ENCODE measurements around the gene RAB7B.

The RAB7B gene

DNA sequence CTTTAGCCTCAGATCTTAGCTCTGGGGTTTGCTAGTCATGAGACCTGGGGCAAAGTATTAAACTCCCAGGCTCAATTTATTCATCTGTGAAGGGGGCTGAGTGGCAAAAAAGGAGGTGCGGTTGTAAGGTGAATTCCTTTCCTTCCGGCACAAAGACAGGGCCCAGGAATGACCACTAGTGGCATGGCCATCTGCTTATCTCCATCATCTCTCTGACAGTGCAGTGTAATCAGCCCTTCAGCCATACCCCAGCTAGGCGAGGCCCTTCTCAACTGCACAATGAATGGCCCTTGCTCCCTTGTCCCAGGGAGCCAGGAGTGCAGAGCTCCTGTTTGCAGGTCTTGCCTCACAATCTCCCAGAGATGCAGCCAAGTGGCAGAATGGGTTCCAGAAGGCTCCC, 54.3 kb downstream of the RAB7B start:
- no peak for DNase-seq (ENCODE audit: low spot score)

DNA sequence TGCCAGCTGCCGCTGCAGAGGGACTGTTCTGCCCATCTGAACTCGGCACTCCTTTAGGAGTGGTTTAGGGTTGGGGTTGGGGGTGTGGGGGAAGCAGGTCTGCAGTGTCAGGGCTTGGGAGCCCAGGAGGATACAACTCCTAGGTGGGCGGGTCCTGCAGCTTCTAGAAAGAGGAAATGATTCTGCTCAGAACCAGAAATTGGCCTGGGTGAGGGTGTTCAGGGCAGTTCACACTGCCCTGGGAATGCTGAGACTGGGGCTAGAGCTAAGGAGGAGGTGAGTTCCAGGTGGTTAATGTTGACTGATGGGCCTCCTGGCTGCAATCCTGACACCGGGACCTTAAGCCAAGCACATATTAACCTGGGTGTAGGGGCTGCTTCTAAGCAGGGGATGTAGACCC, 55.2 kb downstream of the RAB7B start:
- no peak for DNase-seq (ENCODE audit: low spot score)

DNA sequence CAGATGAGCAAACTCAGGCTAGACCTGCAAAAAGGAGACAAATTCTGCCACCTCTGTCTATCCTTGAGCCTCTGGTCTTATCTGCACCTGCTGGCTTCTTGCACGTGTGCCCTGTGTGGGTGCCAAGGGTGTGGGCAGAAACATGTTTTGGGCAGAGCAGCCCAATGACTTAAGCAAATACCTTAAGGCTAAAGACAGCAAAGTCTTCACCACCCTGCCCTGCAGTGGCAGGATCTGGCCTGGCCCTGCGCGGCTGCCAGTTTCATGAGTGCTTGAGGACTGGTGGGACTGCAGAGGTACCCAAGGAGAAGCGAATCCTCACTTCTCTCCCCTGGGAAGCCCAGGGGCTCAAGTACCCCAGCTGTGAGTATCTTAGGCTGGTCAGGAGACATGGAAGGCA, 56.2 kb downstream of the RAB7B start:
- no peak for DNase-seq (ENCODE audit: low spot score)

DNA sequence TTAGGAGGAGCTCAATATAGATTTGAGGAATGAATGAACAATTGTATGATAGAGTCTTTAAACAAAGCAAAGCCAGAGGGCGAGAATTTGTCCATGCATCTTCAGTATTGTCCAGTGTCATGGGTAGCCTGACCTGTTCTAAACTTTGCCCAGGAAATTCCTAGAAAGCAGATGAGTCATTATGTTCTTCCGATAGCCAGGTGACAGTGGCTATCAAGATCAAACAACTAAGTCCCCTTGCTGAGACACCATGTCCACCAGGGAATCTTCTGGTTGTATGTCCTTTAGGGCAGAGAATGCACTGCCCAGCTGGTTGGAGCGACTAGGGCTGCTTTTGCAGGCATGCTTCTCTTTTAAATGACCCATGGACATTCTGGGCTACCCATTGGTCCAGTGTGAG, 58.1 kb downstream of the RAB7B start:
- DNase-seq (ENCODE audit: low spot score) = no peak

DNA sequence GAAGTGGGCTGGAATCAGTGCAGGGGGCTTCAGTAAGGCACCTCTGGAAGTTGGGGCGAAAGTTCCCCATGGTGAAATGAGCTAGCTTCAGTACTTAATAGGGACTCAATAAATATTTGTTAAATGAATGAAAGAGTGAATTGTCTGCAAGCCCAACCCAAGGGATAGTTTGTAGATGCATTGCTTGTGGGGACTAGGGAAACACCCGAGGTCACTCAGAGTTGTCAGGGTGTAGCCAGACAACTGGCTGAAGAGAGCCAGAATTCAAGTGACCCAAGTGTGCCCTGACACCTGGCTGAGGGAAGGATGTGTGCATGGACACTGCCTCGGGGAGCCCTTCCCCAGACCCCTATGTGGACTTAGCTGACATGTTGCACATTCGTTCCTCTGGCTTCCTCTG, 58.7 kb downstream of the RAB7B start:
- no peak for DNase-seq (ENCODE audit: low spot score)

DNA sequence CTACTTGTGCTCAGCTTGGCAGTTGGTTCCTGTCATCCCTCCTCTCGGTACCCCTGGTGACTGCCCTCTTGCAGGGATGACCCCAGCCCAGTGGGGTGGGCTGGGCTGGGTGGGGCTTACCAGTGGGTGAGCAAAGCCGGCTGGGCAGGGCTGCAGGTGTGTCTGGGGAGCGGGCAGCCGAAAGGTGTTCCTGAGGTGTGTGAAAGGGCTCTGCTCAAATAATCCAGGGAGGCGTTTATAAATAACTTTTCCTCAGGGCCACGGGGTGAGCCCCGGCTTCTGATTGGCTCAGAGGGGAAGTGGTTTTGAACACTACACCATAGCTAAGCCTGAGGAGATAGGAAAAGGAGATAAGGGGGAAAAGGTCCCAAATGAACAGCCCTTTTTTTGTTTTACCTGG, 60.0 kb downstream of the RAB7B start, which contains the start of gene SLC26A9:
TSS of gene SLC26A9 (minus strand) at position 212 of the 400 bp plus-strand sequence. CDS start 7,636 bp downstream, outside the sequence.
- no peak for DNase-seq (ENCODE audit: low spot score)

DNA sequence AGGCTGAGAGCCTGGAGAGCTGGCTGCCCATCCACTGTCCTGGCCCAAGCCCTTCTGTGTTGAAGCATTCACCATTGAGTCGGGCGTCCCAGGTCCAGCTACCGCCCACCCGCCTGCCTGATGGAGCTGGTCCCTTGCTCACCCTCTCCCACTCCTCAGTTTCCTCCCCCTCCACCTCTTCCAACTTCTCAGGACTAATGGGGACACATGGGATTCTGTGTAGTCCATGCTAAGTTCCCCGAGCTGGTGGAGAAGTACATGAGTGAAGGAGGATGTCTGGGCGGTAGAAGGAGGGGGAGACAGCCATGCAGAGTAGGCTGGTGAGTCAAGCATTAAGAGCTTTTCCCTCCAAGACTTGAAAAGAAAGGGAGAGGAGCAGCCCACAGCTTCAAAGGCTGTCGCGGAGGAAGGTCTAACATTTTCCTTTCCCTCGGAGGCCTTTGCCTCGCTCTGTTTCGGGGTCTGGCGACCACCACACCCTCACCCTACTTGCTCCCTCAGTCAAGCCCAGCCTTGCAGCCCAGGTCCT, 60.5 kb downstream of the RAB7B start:
- no peak for DNase-seq (ENCODE audit: low spot score)

DNA sequence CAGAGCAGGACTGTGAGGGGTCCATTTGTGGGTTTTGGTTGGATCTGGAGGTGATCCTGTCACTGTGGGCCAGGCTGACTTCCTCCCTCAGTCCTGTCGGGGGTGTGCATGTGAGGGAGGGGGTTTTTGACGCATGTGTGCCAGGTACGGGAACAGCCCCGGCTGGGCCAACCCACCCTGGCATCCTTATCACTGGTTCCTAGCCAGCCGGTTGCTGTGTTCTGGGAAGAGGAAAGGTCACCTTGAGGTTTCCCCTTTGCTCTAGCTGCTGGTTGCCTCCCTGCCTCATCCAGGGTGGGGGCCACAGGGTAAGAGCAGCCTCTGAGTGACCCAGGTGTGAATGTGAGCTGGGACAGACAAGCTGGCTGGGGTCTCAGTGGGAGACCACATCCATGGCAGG, 62.5 kb downstream of the RAB7B start:
- no peak for DNase-seq (ENCODE audit: low spot score)

DNA sequence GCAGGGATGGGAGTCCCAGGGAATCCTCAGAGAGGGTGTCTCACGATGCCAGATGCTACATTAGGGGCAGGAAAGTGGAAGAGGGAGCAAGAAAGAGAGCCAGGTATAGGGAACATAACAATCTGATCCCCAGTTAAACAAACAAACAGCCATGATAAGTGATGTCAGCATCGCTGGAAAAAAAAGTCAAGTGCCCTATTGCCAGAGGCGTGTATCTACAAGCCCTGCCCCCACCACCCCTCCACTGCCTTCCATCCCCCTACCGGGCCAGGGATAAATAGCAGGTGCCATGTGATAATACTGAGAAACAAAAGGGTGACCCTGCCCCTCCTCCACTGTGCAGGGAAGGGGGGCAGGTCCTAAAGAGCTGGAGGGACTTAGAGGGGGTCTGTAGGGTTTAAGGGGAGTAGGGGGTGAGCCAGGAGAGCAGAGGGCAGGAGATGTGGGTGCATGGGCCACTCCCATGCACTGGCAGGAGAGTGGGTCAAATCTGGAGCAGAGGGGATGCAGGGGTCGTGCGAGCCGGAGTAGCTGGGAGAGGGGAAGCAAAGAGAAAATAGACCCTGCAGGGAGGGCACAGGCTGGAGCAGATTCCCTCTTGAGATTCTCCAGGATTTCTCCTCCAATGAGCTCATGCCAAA, 63.4 kb downstream of the RAB7B start:
- no peak for DNase-seq (ENCODE audit: low spot score)

DNA sequence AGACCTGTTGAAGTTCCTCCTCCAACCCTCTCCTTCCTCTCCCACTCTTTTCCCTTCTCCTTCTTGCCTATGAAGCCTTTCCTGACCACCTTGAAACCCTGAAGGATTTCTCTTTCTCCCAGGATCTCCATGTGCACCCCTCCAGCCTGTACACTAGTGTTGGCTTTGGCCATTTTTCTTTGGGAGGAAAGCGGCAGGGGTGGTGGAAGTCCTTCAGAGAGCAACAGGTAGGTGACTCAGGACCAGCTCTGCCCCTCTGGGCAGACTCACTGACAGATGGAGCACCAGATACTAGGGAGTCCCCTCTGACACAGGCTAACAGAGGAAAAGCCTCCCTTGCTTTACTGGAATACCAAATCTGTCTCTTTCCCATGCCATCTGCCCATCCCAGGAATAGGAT, 64.5 kb downstream of the RAB7B start:
- DNase-seq (ENCODE audit: low spot score) = no peak

DNA sequence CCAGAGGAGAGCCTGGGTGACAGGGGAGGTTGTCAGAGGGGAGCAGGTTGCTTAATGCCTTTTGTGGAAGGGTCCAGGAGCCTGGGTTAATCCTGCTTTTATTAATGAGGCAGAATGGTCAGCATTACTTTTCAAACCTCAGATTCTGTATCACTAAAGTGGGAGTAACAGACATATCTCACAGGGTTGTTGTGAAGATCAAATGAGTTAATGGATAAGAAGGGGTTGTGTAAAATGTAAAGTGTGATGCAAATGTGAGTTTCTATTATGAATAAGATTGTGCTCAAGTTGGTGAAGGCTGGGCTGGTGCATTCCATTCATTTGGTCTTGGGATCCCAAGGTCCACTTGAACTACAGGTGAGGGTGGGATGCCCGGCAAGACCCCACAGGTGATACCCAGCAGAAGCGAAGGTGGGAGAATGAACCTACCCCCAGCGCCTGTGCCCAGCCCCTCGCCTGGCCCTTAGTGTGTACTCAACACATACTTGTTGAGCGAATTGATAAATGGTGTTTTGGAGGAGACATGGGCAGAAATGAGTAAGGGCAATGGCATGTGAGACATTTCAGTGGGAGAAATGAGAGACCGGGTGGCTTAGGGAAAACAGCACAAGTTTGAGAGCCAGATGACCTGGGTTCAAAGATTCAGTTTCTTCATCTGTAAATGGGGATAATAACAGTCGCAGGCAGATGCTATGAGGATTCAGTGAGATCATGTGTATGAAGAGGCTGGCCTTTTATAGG, 66.2 kb downstream of the RAB7B start:
- DNase-seq (ENCODE audit: low spot score) = no peak

DNA sequence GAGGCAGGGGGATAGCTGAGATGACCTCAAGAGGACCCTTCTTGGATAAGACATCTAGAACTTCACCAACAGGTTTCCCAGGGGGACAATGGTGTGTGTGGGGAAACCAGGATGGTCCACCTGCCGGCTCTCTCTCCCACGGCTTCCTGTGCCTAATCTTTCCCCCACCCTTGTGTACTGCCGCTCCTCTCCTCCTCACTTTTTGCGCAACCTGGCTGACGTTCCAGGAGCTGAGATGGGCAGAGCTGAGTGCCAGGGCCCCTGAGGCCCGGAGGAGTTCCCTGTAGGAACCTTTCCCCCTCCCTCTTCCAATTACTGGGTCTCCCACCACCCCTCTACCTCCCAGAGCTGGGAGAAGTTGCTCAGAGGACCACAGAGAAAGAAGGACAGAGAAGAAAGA, 66.9 kb downstream of the RAB7B start:
- no peak for DNase-seq (ENCODE audit: low spot score)

DNA sequence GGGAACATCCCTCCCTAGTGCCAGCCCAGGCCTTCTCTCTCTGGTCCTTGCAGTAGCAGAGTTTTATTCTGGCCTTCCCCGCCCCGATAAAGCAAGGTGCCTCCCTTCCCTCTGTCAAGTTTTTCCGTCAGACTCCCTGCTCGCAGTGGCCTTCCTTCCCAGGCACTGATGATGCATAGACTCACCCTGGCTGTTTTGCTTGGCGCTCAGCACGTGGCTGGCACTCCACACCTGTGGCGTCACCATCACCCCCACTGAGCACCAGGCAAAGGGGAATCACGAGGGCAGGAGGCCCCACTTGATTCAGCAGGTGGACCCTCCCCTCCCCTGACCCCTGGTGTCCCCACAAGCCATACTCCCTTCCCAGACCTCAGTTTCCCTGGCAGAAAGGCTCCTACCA, 67.3 kb downstream of the RAB7B start:
- DNase-seq (ENCODE audit: low spot score) = no peak

DNA sequence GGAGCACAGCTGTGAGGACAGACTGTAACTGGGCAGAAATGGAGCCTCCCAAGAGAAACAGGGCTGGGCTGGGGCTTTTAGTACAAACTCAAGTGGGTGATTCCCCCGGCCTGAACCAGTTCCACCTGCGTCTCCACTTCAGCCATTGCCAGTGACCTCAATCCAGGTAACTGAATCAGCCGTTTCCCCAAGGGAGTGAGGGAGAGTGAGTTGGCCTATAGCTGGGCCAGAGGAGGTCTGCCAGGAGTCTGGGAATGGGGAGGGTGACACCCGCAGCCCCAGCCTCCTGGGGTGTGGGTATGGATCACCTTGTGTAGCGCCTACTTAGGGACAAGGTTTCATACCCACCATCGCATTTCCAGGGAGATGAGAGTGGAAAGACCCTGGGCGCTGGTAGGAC, 68.4 kb downstream of the RAB7B start:
- no peak for DNase-seq (ENCODE audit: low spot score)

DNA sequence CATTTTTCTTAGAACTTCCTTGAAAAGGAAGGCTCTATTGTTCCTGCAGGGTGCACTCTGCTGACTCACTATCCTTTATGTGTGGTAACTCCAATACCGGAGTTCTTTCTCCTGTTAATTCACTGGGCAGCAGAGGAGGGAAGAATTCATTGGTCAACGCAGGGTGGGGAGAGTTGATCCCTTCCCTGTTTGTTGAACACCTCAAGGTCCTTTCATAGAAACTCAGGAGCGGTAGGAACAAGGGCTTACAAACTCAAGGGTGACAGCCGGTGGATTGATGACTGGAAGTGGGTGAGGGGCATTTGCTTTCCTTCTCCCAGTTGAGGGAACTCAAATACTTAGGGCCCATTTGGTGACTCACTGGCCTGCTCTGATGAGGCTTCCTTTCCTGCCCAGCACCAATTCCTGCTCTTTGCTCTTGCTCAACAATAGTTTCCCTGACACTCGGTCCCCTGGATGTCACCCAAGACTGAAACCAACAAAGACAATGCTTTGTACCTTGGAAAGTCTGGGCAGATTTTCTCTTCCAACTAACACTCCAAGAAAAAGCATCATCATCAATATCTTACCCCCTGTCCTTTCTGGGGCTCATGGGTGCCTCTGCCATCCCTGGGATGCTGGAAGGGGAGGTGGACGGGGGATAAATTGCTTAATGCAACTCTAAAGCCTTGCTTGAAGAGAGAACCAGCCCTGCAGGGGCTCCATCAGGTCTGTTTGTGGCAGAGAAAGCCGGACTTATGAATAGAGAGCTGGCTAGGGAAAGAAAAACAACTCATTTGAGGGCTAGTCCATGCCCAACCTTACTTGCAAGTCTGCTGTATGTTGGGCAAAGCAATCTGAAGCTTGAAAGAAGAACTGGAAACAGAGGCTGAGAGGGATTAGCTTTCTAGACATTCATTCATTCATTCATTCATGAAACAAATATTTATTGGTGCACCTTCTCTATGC, 69.2 kb downstream of the RAB7B start:
- no peak for DNase-seq (ENCODE audit: low spot score)

DNA sequence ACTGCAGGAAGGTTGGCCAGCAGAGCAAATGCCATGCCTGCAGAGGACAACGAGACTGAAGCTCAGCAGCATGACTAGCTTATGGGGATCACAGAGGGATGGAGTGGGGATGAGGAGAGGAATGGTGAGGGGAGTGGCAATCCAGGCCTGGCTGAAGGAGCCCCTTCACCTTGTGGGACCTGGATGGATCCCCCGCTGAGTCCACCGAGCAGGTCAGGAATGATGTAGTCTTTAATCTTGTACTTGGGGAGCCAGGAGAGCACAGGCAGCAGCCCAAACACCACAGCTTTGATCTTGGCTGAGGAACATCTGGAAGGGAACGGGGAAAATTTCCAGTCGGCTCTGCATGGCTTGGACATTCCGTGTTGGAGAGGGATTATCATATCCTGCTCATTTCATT, 70.4 kb downstream of the RAB7B start:
- DNase-seq (ENCODE audit: low spot score) = no peak

DNA sequence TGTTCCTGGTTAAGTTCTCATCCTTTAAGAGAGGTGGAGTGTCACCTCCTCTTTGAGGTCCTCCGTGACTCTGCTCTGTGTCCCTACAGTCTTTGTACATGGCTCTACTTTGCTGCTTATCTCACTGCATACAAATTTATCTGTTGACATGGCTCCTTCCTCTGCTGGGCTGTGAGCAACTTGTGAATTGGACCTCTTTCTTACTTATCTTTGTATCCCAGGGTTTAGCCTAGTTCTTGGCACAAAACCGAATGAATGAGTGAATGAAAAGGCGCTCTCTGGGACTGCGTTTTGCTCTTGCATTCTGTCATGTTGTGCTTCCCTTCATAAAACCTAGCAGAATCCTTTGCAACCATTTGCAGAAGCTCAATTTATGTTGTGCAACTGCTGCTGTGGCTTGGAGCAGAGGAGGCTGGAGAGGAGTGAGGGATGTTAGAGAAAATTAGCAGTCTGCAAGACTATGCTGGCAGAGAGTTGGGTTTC, 72.4 kb downstream of the RAB7B start:
- no peak for DNase-seq (ENCODE audit: low spot score)

DNA sequence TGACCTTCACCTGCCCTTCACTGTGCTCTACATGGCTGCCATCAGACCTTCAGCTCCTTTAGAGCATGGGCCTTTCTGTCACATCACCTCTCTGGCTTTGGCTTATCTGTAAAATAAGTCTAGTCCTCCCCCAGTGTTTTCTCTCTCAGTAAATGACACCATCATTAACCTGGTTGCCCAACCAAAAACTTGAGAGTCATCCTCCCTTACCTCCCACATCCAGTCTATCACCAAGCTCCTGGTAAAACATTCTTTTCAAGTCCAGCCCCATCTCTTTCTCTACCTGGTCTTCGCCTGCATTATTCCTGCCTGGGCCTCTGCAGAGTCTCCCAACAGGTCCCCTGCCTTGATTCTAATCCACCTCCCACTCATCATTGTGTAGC, 73.0 kb downstream of the RAB7B start:
- no peak for DNase-seq (ENCODE audit: low spot score)

DNA sequence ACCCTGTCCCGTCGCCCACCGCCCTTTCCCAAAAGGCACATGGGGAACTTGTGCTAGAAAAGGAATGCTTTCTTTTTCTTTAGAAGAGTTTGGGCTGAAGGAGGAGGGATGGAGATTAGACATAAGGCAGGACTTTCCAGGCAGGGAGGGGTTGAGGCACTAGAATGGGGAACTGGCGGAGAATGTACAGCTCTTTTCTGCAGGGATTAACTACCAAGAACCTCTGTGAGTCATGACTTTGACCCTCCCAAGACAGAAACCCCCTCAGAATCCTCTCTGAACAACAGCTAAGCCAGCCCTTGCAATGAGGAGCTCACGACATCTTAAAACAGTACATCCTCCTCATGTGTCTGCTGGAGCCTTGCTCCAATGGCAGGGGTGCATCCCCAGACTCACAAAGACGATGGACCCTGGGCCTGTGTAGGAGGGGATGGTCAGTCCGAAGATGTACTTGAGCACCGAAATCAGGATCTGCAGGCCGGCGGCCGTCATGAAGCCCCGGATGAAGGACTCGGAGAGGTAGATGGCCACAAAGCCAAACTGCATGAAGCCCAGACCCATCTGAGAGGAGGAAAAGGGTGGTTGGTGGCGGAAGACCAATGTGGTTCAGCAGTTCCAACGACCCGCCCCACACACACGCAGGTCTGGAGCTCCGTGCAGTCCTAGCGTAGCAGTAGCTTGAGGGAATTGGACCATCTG, 73.5 kb downstream of the RAB7B start:
- no peak for DNase-seq (ENCODE audit: low spot score)

DNA sequence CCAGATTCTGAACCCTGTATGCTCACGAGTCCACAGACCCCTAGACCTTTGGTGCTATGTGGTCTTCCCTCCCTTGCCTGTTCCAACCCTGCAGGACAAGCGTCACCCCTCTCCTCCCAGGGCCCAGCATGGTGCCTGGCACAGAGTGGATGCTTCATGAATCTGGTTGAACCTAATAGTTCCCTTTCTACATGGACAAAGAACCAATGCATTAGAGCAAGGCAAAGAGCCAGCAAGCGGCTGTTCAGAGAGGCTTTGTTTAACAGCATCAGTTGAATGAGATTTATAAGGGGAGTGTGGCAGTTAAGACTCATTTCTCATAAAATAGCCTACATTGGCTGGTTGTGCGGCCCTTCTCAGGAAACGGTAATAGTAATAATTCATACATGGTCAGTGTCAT, 74.9 kb downstream of the RAB7B start:
- DNase-seq (ENCODE audit: low spot score) = no peak

DNA sequence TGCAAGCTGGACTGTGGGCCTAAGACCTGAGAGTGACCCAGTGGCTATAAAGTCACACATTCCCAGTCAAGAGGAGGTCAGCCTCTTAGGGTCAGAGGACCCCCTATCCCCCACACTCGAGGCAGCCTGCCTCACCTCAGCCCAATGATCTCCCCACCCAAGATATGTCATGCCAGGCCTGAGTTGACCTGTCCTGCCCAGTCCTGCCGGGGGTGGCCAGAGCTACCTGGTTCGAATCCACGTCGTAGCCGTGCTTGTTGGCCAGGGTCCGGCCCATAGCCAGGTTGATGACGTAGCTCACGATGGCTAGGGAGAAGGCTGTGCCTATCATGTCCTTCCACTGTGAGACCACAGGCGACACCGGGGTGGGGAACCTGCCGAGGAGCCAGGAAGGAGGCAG, 75.5 kb downstream of the RAB7B start:
- DNase-seq (ENCODE audit: low spot score) = no peak

DNA sequence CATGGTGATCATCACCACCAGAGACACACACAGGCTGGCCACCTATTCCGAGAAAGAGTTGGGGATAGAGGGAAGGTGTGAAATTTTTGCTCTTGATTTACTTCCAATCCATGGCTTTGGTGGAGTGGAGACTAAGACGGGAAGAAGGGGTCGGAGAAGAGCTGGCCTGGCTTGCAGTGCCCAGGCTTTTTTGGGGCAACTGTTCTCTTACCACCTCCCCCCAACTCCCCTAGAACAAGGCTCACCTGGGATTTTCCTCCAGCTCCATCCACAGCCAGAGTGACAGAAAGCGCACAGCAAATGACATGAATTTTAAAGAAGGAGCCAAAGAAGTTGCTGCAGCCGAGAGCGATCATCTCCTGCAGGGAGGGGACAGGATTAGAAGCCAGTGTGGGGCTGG, 75.9 kb downstream of the RAB7B start:
- no peak for DNase-seq (ENCODE audit: low spot score)

Measured in LoVo (cell line).